Stimulated activated naive B cell treated with anti-CD40 and anti-IgM and Interleukin-4, amounts not matched to agents 10 μg/mL and 1 μg/mL and 100 μg/mL, for 72 hours (primary cell): ENCODE data around the gene RPUSD1.
A peak's percentile ranks its signal among the peaks of the same experiment; 100 is the strongest.
"Not testable (repeated sequence)": the region's sequence is repeated elsewhere in the genome, so short reads cannot be mapped to it uniquely, and the experiment has no call there.

Source experiments
- ATAC-seq, 2 donors: fragments of 150-1000 bp; cut with Tn5 transposase; replicated peaks; 2 replicates each; pipeline ENCODE4 v1.10.0; 2021; ENCODE audit warnings: moderate library complexity in 1 of 2
- DNase-seq: peaks from one replicate; pipeline ENCODE4 v3.0.0; 2021
- H3K27ac Mint-ChIP-seq: one replicate; pipeline ENCODE4 v1.8.0; 2022; ENCODE audit warnings: mild to moderate bottlenecking, mixed read lengths
- H3K27me3 Mint-ChIP-seq, 2 donors: one replicate each; pipeline ENCODE4 v1.8.0; 2022; ENCODE audit warnings: mixed read lengths in 2 of 2
- H3K36me3 Mint-ChIP-seq, 2 donors: one replicate each; pipeline ENCODE4 v1.8.0; 2022; ENCODE audit warnings: mixed read lengths in 2 of 2, mild to moderate bottlenecking in 1 of 2
- H3K4me1 Mint-ChIP-seq, 2 donors: one replicate each; pipeline ENCODE4 v1.8.0; 2022; ENCODE audit warnings: mixed read lengths in 2 of 2, mild to moderate bottlenecking in 1 of 2
- H3K4me3 Mint-ChIP-seq, 2 donors: one replicate each; pipeline ENCODE4 v1.8.0; 2022; ENCODE audit warnings: mild to moderate bottlenecking in 2 of 2, mixed read lengths in 2 of 2, moderate library complexity in 1 of 2
- H3K9me3 Mint-ChIP-seq, 2 donors: one replicate each; pipeline ENCODE4 v1.8.0; 2022; ENCODE audit warnings: mixed read lengths in 2 of 2, mild to moderate bottlenecking in 1 of 2

Gene RPUSD1

DNA sequence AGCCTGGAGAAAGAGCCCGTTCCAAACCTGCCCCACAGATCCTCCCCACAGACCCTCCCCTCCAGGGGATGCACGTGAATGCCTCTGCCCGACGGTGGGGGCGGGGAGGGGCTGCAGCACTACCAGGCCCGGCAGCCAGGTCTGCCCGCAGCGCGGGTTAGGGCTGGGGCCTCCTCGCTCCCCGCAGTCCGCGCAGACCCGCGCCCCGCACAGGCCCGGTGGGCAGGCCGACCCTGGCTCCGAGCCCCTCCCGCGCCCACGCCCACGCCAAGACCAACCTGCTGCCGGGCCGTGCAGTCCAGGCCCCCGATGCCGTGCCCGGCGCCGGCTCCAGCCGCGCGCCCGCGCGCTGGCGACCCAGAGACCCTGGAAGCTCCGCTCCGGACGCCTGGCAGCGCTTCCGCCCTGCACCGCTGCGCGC lies at the start of gene RPUSD1:
Gene RPUSD1, minus strand, starts transcription at position 404 of the 421 bp plus-strand sequence. CDS start 644 bp downstream, outside the sequence.
- Mint-ChIP-seq H3K4me3 (peak within 1 kb of the TSS; percentile 89 to 90), H3K27me3 (peaks cover 0 to 4% of the 10 kb centered on the region in 2 donors), H3K9me3 (no peaks in the 10 kb centered on the region), H3K36me3 (peaks cover 22 to 25% of the 10 kb centered on the region in 2 donors), H3K27ac (peak within 1 kb of the TSS; percentile 87), H3K4me1 (peaks cover 18 to 42% of the 10 kb centered on the region in 2 donors)
- ATAC-seq: peak; percentile 41 to 42
- no peak for DNase-seq

DNA sequence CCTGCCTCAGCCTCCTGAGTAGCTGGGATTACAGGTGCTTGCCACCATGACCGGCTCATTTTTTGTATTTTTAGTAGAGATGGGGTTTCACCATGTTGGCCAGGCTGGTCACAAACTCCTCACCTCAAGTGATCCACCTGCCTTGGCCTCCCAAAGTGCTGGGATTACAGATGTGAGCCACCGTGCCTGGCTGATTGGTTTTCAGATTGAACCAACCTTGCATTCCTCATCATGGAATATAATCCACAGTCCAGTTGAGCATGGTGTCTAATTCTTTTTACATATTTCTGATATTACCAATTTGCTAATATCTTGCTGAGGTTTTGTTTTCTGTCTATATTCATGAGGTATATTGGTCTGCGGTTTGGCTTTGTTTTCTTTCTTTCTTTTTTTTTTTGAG lies 48.6 kb upstream of the RPUSD1 start:
- ATAC-seq, H3K4me3 Mint-ChIP-seq, H3K9me3 Mint-ChIP-seq, DNase-seq, H3K36me3 Mint-ChIP-seq, H3K4me1 Mint-ChIP-seq, H3K27ac Mint-ChIP-seq, H3K27me3 Mint-ChIP-seq: not testable (repeated sequence)

DNA sequence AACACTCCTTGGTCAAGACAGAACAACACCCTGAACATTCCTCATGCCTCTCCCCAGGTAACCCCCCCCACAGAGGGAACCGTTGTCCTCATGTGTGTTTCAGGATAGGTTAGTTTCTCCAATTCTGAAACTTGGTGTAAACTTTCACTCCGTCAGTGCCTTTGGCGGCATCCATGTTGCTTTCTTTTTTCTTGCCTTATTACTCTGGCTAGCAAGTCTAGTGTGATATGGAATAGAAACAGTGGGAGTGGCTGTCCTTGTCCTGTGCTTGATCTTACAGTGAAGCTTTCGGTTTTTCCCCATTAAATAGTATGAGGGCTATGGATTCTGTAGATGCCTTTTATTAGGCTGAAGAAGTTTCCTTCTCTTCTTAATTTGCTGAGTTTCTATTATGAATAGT lies 48.0 kb upstream of the RPUSD1 start:
- H3K9me3 Mint-ChIP-seq: peaks cover 6 to 10% of the 10 kb centered on the region in 2 donors
- no peaks in the 10 kb centered on the region for H3K27me3 Mint-ChIP-seq
- peaks cover 3 to 4% of the 10 kb centered on the region in 2 donors for H3K36me3 Mint-ChIP-seq
- H3K4me3 Mint-ChIP-seq: no peak overlapping the region
- H3K27ac Mint-ChIP-seq: no peak overlapping the region
- DNase-seq (no peak), ATAC-seq (no peak)
- H3K4me1 Mint-ChIP-seq: no peaks in the 10 kb centered on the region

DNA sequence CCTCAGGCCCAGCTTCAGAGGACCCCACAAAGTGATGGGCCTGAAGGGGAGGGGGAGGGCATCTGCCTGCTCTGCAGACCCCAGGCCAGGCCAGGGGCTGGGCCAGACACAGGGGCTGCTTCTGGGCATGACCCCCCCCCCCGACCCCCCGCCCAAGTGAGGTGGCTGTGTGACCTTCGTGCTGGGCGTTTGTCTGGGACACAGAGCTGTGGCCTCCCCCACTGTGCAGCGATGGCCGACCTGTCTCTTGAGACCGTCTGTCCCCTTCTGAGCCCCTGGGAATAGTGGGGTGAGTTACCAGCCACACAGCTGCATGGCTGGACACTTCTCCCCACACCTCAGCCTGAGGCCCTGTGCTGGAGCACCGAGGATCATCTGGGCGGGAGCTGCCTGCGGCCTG lies 47.2 kb upstream of the RPUSD1 start:
- Mint-ChIP-seq H3K4me3 (no peak overlapping the region), H3K4me1 (no peaks in the 10 kb centered on the region), H3K27ac (no peak overlapping the region), H3K27me3 (no peaks in the 10 kb centered on the region), H3K36me3 (peaks cover 3 to 4% of the 10 kb centered on the region in 2 donors), H3K9me3 (peaks cover 6 to 10% of the 10 kb centered on the region in 2 donors)
- no peak for DNase-seq
- ATAC-seq: no peak

DNA sequence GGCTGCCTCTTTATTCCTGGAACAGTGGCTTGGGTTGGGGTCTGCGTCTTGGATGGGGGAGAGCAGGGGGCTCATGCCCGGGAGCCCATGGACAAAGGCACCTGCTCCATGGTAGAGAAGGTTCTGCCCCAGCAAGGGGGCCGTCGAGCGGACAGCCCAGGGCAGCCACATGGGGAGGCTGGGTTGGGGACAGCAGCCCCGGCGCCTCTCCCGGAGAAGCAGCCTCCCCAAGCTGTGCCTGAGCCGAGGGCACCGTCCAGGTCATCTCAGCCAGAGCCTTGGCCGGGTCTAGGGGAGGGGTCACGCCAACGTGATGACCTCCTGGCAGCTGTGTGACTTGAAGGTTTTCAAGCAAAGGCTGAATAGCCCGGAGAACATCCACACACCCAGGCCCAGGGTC lies 45.2 kb upstream of the RPUSD1 start:
- ATAC-seq (no peak), DNase-seq (no peak)
- no peaks in the 10 kb centered on the region for H3K4me1 Mint-ChIP-seq
- H3K36me3 Mint-ChIP-seq: peaks cover 3 to 4% of the 10 kb centered on the region in 2 donors
- no peak overlapping the region for H3K27ac Mint-ChIP-seq
- H3K4me3 Mint-ChIP-seq: no peak overlapping the region
- peaks cover 6 to 10% of the 10 kb centered on the region in 2 donors for H3K9me3 Mint-ChIP-seq
- peaks cover 8 to 9% of the 10 kb centered on the region in 2 donors for H3K27me3 Mint-ChIP-seq

DNA sequence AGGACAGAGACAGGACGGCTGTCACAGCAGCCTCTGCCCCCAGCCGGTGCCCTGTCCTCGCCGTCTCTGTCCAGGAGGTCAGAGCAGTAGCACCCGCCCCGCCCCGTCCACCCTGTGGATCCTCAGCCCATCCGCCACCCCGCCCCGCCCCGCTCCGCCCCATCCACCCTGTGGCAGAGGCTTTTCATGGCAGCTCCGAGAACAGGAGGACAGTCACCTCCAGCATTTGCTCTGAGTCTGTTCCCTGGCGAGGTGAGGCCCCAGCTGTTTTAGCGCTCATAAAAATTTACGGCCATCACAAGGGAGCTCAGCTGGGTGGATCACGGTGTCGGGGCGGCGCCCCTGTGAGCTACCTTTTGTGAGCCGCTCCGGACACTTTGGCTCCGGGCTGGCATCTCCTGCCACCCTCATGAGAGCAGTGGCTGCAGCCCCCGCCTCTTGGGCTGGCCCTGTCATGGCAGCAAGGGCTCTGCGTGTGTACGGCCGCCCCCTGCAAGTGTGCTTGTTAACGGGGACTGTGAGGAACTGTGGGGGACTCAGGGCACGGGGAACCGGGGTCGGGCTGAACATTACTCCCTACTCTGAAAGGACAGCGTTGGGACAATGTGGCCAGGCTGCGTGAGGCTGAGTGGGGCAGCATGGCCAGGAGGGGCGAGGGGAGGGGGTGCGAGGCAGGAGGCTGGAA lies 44.6 kb upstream of the RPUSD1 start:
- peaks cover 8 to 9% of the 10 kb centered on the region in 2 donors for H3K27me3 Mint-ChIP-seq
- no peak overlapping the region for H3K27ac Mint-ChIP-seq
- H3K4me1 Mint-ChIP-seq: no peaks in the 10 kb centered on the region
- ATAC-seq (no peak), DNase-seq (no peak)
- H3K4me3 Mint-ChIP-seq: no peak overlapping the region
- H3K9me3 Mint-ChIP-seq: peaks cover 6 to 8% of the 10 kb centered on the region in 2 donors
- H3K36me3 Mint-ChIP-seq: peaks cover 3 to 4% of the 10 kb centered on the region in 2 donors

- DNase-seq: no peak
- no peak for ATAC-seq
- Mint-ChIP-seq H3K4me1 (no peaks in the 10 kb centered on the region), H3K27me3 (peaks cover 8 to 9% of the 10 kb centered on the region in 2 donors), H3K36me3 (peaks cover 3 to 4% of the 10 kb centered on the region in 2 donors), H3K27ac (no peak overlapping the region), H3K4me3 (no peak overlapping the region), H3K9me3 (peaks cover 6 to 8% of the 10 kb centered on the region in 2 donors)
Observed at GRCh38 chr16:831571-832413, 43.6 kb upstream of the RPUSD1 start.

- H3K27me3 Mint-ChIP-seq: peaks cover 8 to 9% of the 10 kb centered on the region in 2 donors
- no peak overlapping the region for H3K27ac Mint-ChIP-seq
- ATAC-seq (no peak), DNase-seq (no peak)
- no peak overlapping the region for H3K4me3 Mint-ChIP-seq
- H3K9me3 Mint-ChIP-seq: peaks cover under 1 to 4% of the 10 kb centered on the region in 2 donors
- H3K36me3 Mint-ChIP-seq: no peaks in the 10 kb centered on the region
- no peaks in the 10 kb centered on the region for H3K4me1 Mint-ChIP-seq
Observed at GRCh38 chr16:830871-831570, 42.8 kb upstream of the RPUSD1 start.

- DNase-seq (no peak), ATAC-seq (no peak)
- Mint-ChIP-seq H3K4me1 (no peaks in the 10 kb centered on the region), H3K27ac (no peak overlapping the region), H3K4me3 (no peak overlapping the region), H3K27me3 (peaks cover 8 to 9% of the 10 kb centered on the region in 2 donors), H3K36me3 (no peaks in the 10 kb centered on the region), H3K9me3 (no peaks in the 10 kb centered on the region)
Observed at GRCh38 chr16:830107-830870, 42.1 kb upstream of the RPUSD1 start.

DNA sequence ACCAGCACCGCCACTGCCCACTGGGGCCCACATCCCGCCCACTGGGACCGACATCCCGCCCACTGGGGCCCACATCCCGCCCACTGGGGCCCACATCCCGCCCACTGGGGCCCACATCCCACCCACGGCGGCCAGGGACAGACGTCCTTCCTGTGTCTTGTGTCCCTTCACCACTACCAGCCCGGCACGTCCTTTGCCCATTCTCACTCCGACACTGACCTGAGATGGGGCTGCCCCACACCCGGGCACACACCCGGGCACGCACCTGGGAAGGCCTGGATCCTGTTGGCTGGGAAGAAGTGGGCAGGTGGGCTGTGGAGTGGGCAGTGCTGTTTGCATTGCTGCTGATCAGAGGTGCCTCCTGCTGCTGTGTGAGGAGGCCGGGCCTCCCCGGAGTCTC lies 40.7 kb upstream of the RPUSD1 start:
- DNase-seq: no peak
- H3K4me1 Mint-ChIP-seq: no peaks in the 10 kb centered on the region
- H3K27ac Mint-ChIP-seq: no peak overlapping the region
- H3K9me3 Mint-ChIP-seq: no peaks in the 10 kb centered on the region
- no peaks in the 10 kb centered on the region for H3K36me3 Mint-ChIP-seq
- no peak overlapping the region for H3K4me3 Mint-ChIP-seq
- no peak for ATAC-seq
- peaks cover 8 to 11% of the 10 kb centered on the region in 2 donors for H3K27me3 Mint-ChIP-seq

DNA sequence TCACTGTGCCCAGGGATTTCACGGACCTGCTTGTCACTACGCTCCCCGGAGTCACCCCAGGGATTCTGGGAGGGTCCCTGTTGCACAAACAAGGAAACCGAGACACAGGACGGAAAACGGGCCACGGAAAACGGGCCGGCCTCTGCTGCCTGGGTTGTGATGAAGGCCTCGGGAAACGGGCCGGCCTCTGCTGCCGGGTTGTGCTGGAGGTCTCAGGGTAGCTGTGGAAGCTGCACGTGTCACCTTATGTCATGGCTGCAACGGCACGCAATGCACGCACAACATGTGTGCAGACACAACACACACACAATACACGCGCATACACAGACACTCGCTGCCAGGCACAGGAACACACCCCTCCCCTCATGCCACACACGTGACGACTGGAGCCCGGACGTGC lies 39.3 kb upstream of the RPUSD1 start:
- DNase-seq: no peak
- Mint-ChIP-seq H3K27me3 (peaks cover 8 to 15% of the 10 kb centered on the region in 2 donors), H3K9me3 (no peaks in the 10 kb centered on the region), H3K27ac (no peak overlapping the region), H3K36me3 (no peaks in the 10 kb centered on the region), H3K4me1 (no peaks in the 10 kb centered on the region), H3K4me3 (no peak overlapping the region)
- ATAC-seq: no peak

DNA sequence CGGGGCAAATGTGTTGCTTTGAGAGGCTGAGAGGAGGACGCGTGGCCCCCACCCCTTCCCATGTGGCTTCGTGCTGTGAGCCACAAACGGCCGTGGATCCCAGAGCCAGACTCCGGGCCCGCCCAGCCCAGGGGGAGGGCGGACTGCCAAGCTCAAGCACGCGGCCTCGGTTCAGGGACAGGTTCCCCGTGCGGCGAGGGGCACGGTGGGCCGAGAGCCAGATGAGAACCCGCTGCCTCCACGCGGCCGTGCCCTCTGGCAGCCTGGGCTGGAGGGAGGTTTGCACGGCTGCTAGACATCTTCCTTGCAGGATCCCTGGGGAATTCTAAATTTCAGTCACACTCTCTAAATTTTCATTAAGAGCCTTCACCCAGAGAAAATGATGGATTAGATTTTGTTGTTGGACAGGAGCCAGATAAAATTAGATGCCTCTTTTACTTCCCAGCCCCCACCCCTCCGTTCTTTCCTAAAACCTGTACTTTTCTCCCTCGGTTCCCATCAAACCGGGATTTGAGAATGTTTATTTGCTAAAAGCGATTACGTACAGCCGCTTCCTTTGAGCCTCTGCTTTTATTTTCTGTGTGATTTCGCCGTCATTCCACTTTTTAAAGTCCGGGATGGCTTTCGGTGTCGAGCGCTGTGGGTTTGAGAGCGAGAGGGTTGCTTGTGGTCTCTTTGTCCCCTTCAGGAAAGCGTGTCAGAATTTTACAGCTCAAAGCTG lies 37.3 kb upstream of the RPUSD1 start:
- H3K27ac Mint-ChIP-seq: no peak overlapping the region
- H3K9me3 Mint-ChIP-seq: no peaks in the 10 kb centered on the region
- H3K4me1 Mint-ChIP-seq: no peaks in the 10 kb centered on the region
- no peak overlapping the region for H3K4me3 Mint-ChIP-seq
- H3K36me3 Mint-ChIP-seq: no peaks in the 10 kb centered on the region
- H3K27me3 Mint-ChIP-seq: peaks cover 15 to 17% of the 10 kb centered on the region in 2 donors
- DNase-seq: no peak
- ATAC-seq: no peak

DNA sequence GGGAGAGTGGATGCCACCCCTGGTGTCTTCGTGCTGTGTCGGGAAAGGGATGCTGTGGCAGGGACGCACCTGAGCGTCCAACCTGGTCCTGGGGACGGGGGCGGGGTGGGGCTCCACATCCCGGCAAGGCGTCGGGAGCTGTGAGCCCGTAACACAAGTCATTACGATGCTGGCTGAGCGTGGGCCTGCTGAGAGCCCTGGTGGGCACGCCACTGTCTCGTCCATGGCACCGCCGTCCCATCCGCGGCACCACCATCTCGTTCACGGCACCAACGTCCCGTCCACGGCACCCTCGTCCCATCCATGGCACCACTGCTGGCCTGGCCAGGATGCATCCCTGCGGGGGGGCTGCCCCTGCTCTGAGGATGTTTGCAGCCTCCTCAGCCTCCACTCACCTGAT lies 36.4 kb upstream of the RPUSD1 start:
- Mint-ChIP-seq H3K9me3 (no peaks in the 10 kb centered on the region), H3K36me3 (no peaks in the 10 kb centered on the region), H3K27me3 (peaks cover 7 to 10% of the 10 kb centered on the region in 2 donors), H3K4me1 (peaks cover 3 to 7% of the 10 kb centered on the region in 2 donors), H3K27ac (no peak overlapping the region), H3K4me3 (no peak overlapping the region)
- ATAC-seq: no peak
- DNase-seq: no peak
